Measurements from ENCODE around the gene LCMT1. TPM values are rescaled to one million over a fixed set of nuclear protein-coding genes. Genes with fewer than 3 reads are reported as not detected.

LCMT1 gene
- total and polyA plus RNA-seq, 2 of the 4 experiments (the other 2 are of a cell fraction): 33.1 to 60.4 TPM

GRCh38 chr16:25092441-25092840 is 19.1 kb upstream of the LCMT1 start:
- Histone ChIP-seq H3K36me3 (ENCODE audit: control insufficient read depth, insufficient read depth, low read length) (no peaks in the 10 kb centered on the region), H2BK120ac (ENCODE audit: low read depth, low read length) (no peak overlapping the region), H2AK5ac (ENCODE audit: low read depth, low read length) (no peak overlapping the region), H3K9me3 (ENCODE audit: control insufficient read depth, insufficient read depth, low read length) (no peaks in the 10 kb centered on the region), H3K56ac (ENCODE audit: extremely low read depth, insufficient read depth, low read length) (no peak overlapping the region), H3K18ac (ENCODE audit: low read depth, low read length) (no peak overlapping the region), H3K27ac (ENCODE audit: insufficient read depth, low read length) (no peak overlapping the region), H4K20me1 (ENCODE audit: insufficient read depth, low read length) (no peaks in the 10 kb centered on the region), H3K9ac (ENCODE audit: low read depth, low read length) (no peak overlapping the region), H3K79me1 (ENCODE audit: low read depth in 1 of 2, low read length in 2 of 2) (no peaks in the 10 kb centered on the region), H2BK20ac (ENCODE audit: low read depth, low read length) (no peak overlapping the region), H3K27me3 (ENCODE audit: control insufficient read depth, insufficient read depth, low read length) (no peaks in the 10 kb centered on the region), H3K4ac (ENCODE audit: low read depth, low read length) (no peak overlapping the region), H3K4me3 (ENCODE audit: insufficient read depth, low read depth, low read length) (no peak overlapping the region), H2BK15ac (ENCODE audit: low read depth, low read length) (no peak overlapping the region), H3K14ac (replicated peaks; ENCODE audit: low read depth, low read length) (no peak overlapping the region), H3K4me2 (ENCODE audit: low read depth, low read length) (no peak overlapping the region), H3K4me1 (ENCODE audit: control insufficient read depth, insufficient read depth, low read length) (peaks cover 16% of the 10 kb centered on the region), H2BK5ac (ENCODE audit: low read depth, low read length, poor library complexity, severe bottlenecking) (no peak overlapping the region), H2AK9ac (replicated peaks; ENCODE audit: low read depth, low read length, poor library complexity) (no peak overlapping the region), H3K23ac (ENCODE audit: low read depth, low read length) (no peak overlapping the region), H3K9me1 (ENCODE audit: insufficient read depth, low read length) (peaks cover 13% of the 10 kb centered on the region), H4K8ac (ENCODE audit: low read depth in 2 of 2, low read length in 2 of 2) (no peak overlapping the region), H4K5ac (ENCODE audit: low read depth, low read length) (no peak overlapping the region), H4K91ac (ENCODE audit: insufficient read depth, low read depth, low read length) (no peak overlapping the region), H2AFZ (replicated peaks; ENCODE audit: low read length, poor library complexity) (no peak overlapping the region)
- ChIA-PET POLR2A (ENCODE audit: unreplicated experiment) (no interaction called here), CTCF (no interaction called here)
- in situ Hi-C loops (cut with MboI; ENCODE audit: low sequenced_read_pairs) (no loop called here), dilution Hi-C loops (cut with HindIII; ENCODE audit: low sequenced_read_pairs, unreplicated experiment) (no loop called here), intact Hi-C loops (cut with micrococcal nuclease) (no loop called here)
- 80% methylated on average over 5 of the region's 10 CpGs; no CpG with 5 or more reads in 1 of the 2 experiments for WGBS, 2 experiments (ENCODE audit: extremely low coverage in 2 of 2, insufficient read length in 1 of 2)
- DNase-seq (no peak), ATAC-seq (ENCODE audit: low read depth) (no peak)
- no TSS peak for BruUV-seq (replicated peaks)
- TF ChIP-seq POLR2A (IDR thresholded peaks at IDR 0.05; ENCODE audit: low read depth, low read length) (no peak), CEBPB (IDR thresholded peaks at IDR 0.05; ENCODE audit: low read depth, low read length) (no peak), RAD21 (IDR thresholded peaks at IDR 0.05; ENCODE audit: low read length) (no peak), ELK1 (IDR thresholded peaks at IDR 0.05; ENCODE audit: borderline replicate concordance, low read depth, low read length) (no peak), SMC3 (IDR thresholded peaks at IDR 0.05; ENCODE audit: low read depth, low read length) (no peak), NFE2L2 (IDR thresholded peaks at IDR 0.05; ENCODE audit: low read depth, low read length) (no peak), MAZ (IDR thresholded peaks at IDR 0.05; ENCODE audit: borderline replicate concordance, low read depth, low read length) (no peak), FOS (IDR thresholded peaks at IDR 0.05; ENCODE audit: low read depth, low read length) (no peak), MXI1 (IDR thresholded peaks at IDR 0.05; ENCODE audit: borderline replicate concordance, low read depth, low read length) (no peak), USF2 (IDR thresholded peaks at IDR 0.05; ENCODE audit: low read depth, low read length) (no peak), RFX5 (IDR thresholded peaks at IDR 0.05; ENCODE audit: low read depth, low read length) (no peak), CTCF (conservative IDR thresholded peaks at IDR 0.05; ENCODE audit: low read depth, low read length) (no peak), BHLHE40 (IDR thresholded peaks at IDR 0.05; ENCODE audit: low read depth, low read length) (no peak), CHD1 (IDR thresholded peaks at IDR 0.05; ENCODE audit: low read depth, low read length) (no peak), RCOR1 (IDR thresholded peaks at IDR 0.05; ENCODE audit: insufficient replicate concordance, low read length) (no peak), MAFK (IDR thresholded peaks at IDR 0.05; ENCODE audit: low read depth, low read length) (no peak)

All from IMR-90 (cell line).